IPS-15b (cell line): Measurements from ENCODE around the gene UHRF2.

ENCODE experiments used
- H3K27me3 ChIP-seq: one replicate; pipeline ENCODE4 v1.6.1; 2013; ENCODE audit warnings: low read length; ENCODE audit not compliant: control insufficient read depth, insufficient read depth
- H3K36me3 ChIP-seq: one replicate; pipeline ENCODE4 v1.6.1; 2013; ENCODE audit warnings: low read length; ENCODE audit not compliant: control insufficient read depth, insufficient read depth
- H3K4me1 ChIP-seq: one replicate; pipeline ENCODE4 v1.6.1; 2013; ENCODE audit warnings: mild to moderate bottlenecking, low read length; ENCODE audit not compliant: control insufficient read depth, insufficient read depth
- H3K4me3 ChIP-seq: one replicate; pipeline ENCODE4 v1.5.1; 2013; ENCODE audit warnings: low read depth, low read length
- H3K9ac ChIP-seq: one replicate; pipeline ENCODE4 v1.6.1; 2013; ENCODE audit warnings: low read depth, mild to moderate bottlenecking, low read length
- H3K9me3 ChIP-seq: one replicate; pipeline ENCODE4 v1.6.1; 2013; ENCODE audit warnings: mild to moderate bottlenecking, low read length; ENCODE audit not compliant: control insufficient read depth, insufficient read depth

The UHRF2 gene

GRCh38 chr9:6545017-6545691, 132.2 kb downstream of the UHRF2 start:
- Histone ChIP-seq H3K4me3 (no peak overlapping the region), H3K36me3 (peaks cover 15% of the 10 kb centered on the region), H3K9me3 (no peaks in the 10 kb centered on the region), H3K4me1 (no peaks in the 10 kb centered on the region), H3K9ac (no peak overlapping the region), H3K27me3 (no peaks in the 10 kb centered on the region)

GRCh38 chr9:6549106-6549800, 136.3 kb downstream of the UHRF2 start:
- Histone ChIP-seq H3K27me3 (no peaks in the 10 kb centered on the region), H3K36me3 (peaks cover 10% of the 10 kb centered on the region), H3K9ac (no peak overlapping the region), H3K4me1 (no peaks in the 10 kb centered on the region), H3K9me3 (no peaks in the 10 kb centered on the region), H3K4me3 (no peak overlapping the region)

GRCh38 chr9:6551136-6551535, 138.1 kb downstream of the UHRF2 start:
- peaks cover 9% of the 10 kb centered on the region for H3K36me3 ChIP-seq

GRCh38 chr9:6552033-6552432, 139.0 kb downstream of the UHRF2 start:
- H3K4me1 ChIP-seq: no peaks in the 10 kb centered on the region
- H3K36me3 ChIP-seq: peaks cover 9% of the 10 kb centered on the region
- no peaks in the 10 kb centered on the region for H3K27me3 ChIP-seq
- H3K9me3 ChIP-seq: no peaks in the 10 kb centered on the region
- H3K4me3 ChIP-seq: no peak overlapping the region
- no peak overlapping the region for H3K9ac ChIP-seq

More at GRCh38 chr9:6551136-6551535, 138.1 kb downstream of the UHRF2 start:
- no peak overlapping the region for H3K9ac ChIP-seq
- H3K27me3 ChIP-seq: no peaks in the 10 kb centered on the region
- H3K9me3 ChIP-seq: no peaks in the 10 kb centered on the region
- no peak overlapping the region for H3K4me3 ChIP-seq
- no peaks in the 10 kb centered on the region for H3K4me1 ChIP-seq

- no peaks in the 10 kb centered on the region for H3K27me3 ChIP-seq
- H3K4me3 ChIP-seq: no peak overlapping the region
- no peak overlapping the region for H3K9ac ChIP-seq
- H3K9me3 ChIP-seq: no peaks in the 10 kb centered on the region
- H3K36me3 ChIP-seq: peaks cover 9% of the 10 kb centered on the region
- H3K4me1 ChIP-seq: no peaks in the 10 kb centered on the region
Measured at GRCh38 chr9:6552498-6553121, 139.6 kb downstream of the UHRF2 start.

GRCh38 chr9:6553866-6554265, 140.9 kb downstream of the UHRF2 start:
- Histone ChIP-seq H3K9me3 (no peaks in the 10 kb centered on the region), H3K4me3 (no peak overlapping the region), H3K4me1 (no peaks in the 10 kb centered on the region), H3K27me3 (no peaks in the 10 kb centered on the region), H3K36me3 (peaks cover 9% of the 10 kb centered on the region), H3K9ac (no peak overlapping the region)
